H7 (cell line): Measurements from ENCODE around the gene AUTS2. TPM values are rescaled to one million over a fixed set of nuclear protein-coding genes. Genes with fewer than 3 reads are reported as not detected.

Experiments
- DNase-seq: peaks from one replicate; pipeline ENCODE4 v3.0.0; 2012
- H3K27me3 ChIP-seq: 2 replicates; pipeline ENCODE4 v1.6.0; 2011; ENCODE audit warnings: mild to moderate bottlenecking, low read length; ENCODE audit not compliant: control insufficient read depth, insufficient read depth
- H3K36me3 ChIP-seq: replicated peaks from 2 replicates; pipeline ENCODE4 v1.5.1; 2011; ENCODE audit warnings: low read length; ENCODE audit not compliant: control insufficient read depth, insufficient read depth
- H3K4me3 ChIP-seq: 2 replicates; pipeline ENCODE4 v1.5.1; 2011; ENCODE audit warnings: low read depth, mild to moderate bottlenecking, control low read depth, low read length, moderate library complexity; ENCODE audit not compliant: insufficient read depth
- total RNA-seq: library from RNA; depleted of rRNA; stranded (reverse); fragments of >200 nt; shearing (Covaris generic); gene quantifications from 2 replicates; pipeline ENCODE4 v1.2.3, GENCODE V29; 2014; rRNA removed

The AUTS2 gene
- 14.6 and 16.1 TPM in 2 replicates for total RNA-seq

GRCh38 chr7:69598081-69598486, at the start of gene AUTS2:
AUTS2 (plus strand) TSS chr7:69598475; CDS start chr7:69599654, 1,179 bp downstream.
- Histone ChIP-seq H3K36me3 (no peaks in the 10 kb centered on the region), H3K4me3 (peak within 1 kb of the TSS; percentile 80), H3K27me3 (peaks cover 58% of the 10 kb centered on the region)
- peak; percentile 99 for DNase-seq

- H3K4me3 ChIP-seq = no peak overlapping the region
- H3K36me3 ChIP-seq = no peaks in the 10 kb centered on the region
- no peaks in the 10 kb centered on the region for H3K27me3 ChIP-seq
- DNase-seq = no peak
Observed at GRCh38 chr7:69550991-69551390, 47.3 kb upstream of the AUTS2 start.

GRCh38 chr7:69553190-69553589, 45.1 kb upstream of the AUTS2 start:
- H3K36me3 ChIP-seq = no peaks in the 10 kb centered on the region
- DNase-seq = peak; percentile 36
- H3K4me3 ChIP-seq = no peak overlapping the region
- no peaks in the 10 kb centered on the region for H3K27me3 ChIP-seq

- no peaks in the 10 kb centered on the region for H3K27me3 ChIP-seq
- H3K4me3 ChIP-seq = no peak overlapping the region
- DNase-seq = no peak
- no peaks in the 10 kb centered on the region for H3K36me3 ChIP-seq
Observed at GRCh38 chr7:69561266-69561960, 36.9 kb upstream of the AUTS2 start.

- Histone ChIP-seq H3K36me3 (no peaks in the 10 kb centered on the region), H3K4me3 (no peak overlapping the region), H3K27me3 (no peaks in the 10 kb centered on the region)
- no peak for DNase-seq
Observed at GRCh38 chr7:69564454-69565417, 33.5 kb upstream of the AUTS2 start.

- H3K4me3 ChIP-seq = no peak overlapping the region
- DNase-seq = no peak
- H3K36me3 ChIP-seq = no peaks in the 10 kb centered on the region
- no peaks in the 10 kb centered on the region for H3K27me3 ChIP-seq
Observed at GRCh38 chr7:69567800-69568199, 30.5 kb upstream of the AUTS2 start.

- no peaks in the 10 kb centered on the region for H3K36me3 ChIP-seq
- no peaks in the 10 kb centered on the region for H3K27me3 ChIP-seq
Observed at GRCh38 chr7:69568266-69568665, 30.0 kb upstream of the AUTS2 start.

GRCh38 chr7:69575651-69576050, 22.6 kb upstream of the AUTS2 start:
- H3K4me3 ChIP-seq = no peak overlapping the region
- no peaks in the 10 kb centered on the region for H3K27me3 ChIP-seq
- no peak for DNase-seq
- no peaks in the 10 kb centered on the region for H3K36me3 ChIP-seq

More at GRCh38 chr7:69568266-69568665, 30.0 kb upstream of the AUTS2 start:
- DNase-seq = no peak
- H3K4me3 ChIP-seq = no peak overlapping the region

GRCh38 chr7:69577221-69577620, 21.1 kb upstream of the AUTS2 start:
- H3K27me3 ChIP-seq = no peaks in the 10 kb centered on the region
- H3K36me3 ChIP-seq = no peaks in the 10 kb centered on the region
- no peak overlapping the region for H3K4me3 ChIP-seq
- no peak for DNase-seq

- Histone ChIP-seq H3K27me3 (no peaks in the 10 kb centered on the region), H3K4me3 (no peak overlapping the region), H3K36me3 (no peaks in the 10 kb centered on the region)
- no peak for DNase-seq
Observed at GRCh38 chr7:69585169-69585568, 13.1 kb upstream of the AUTS2 start.

- Histone ChIP-seq H3K36me3 (no peaks in the 10 kb centered on the region), H3K4me3 (no peak overlapping the region), H3K27me3 (no peaks in the 10 kb centered on the region)
- DNase-seq = no peak
Observed at GRCh38 chr7:69586321-69586720, 12.0 kb upstream of the AUTS2 start.

GRCh38 chr7:69588773-69589172, 9.5 kb upstream of the AUTS2 start:
- no peak for DNase-seq
- H3K27me3 ChIP-seq = no peaks in the 10 kb centered on the region; the same call in 1 of the 2 replicates
- no peaks in the 10 kb centered on the region for H3K36me3 ChIP-seq
- H3K4me3 ChIP-seq = no peak overlapping the region

- peaks cover 19% of the 10 kb centered on the region for H3K27me3 ChIP-seq
Observed at GRCh38 chr7:69591805-69592204, 6.5 kb upstream of the AUTS2 start.

GRCh38 chr7:69593511-69593910, 4.8 kb upstream of the AUTS2 start:
- Histone ChIP-seq H3K36me3 (no peaks in the 10 kb centered on the region), H3K27me3 (peaks cover 26% of the 10 kb centered on the region), H3K4me3 (no peak overlapping the region)
- DNase-seq = no peak

More at GRCh38 chr7:69591805-69592204, 6.5 kb upstream of the AUTS2 start:
- Histone ChIP-seq H3K4me3 (no peak overlapping the region), H3K36me3 (no peaks in the 10 kb centered on the region)
- no peak for DNase-seq

GRCh38 chr7:69595415-69595814, 2.9 kb upstream of the AUTS2 start:
- Histone ChIP-seq H3K27me3 (peaks cover 34% of the 10 kb centered on the region), H3K4me3 (no peak overlapping the region), H3K36me3 (no peaks in the 10 kb centered on the region)
- no peak for DNase-seq
